HuH-7 (cell line): ENCODE results near the gene SCUBE3.
A peak's percentile ranks its signal among the peaks of the same experiment; 100 is the strongest.

ENCODE experiments used
- DNase-seq: peaks from one replicate; pipeline ENCODE4 v3.0.0; 2011; ENCODE audit warnings: low spot score

Gene SCUBE3

DNA sequence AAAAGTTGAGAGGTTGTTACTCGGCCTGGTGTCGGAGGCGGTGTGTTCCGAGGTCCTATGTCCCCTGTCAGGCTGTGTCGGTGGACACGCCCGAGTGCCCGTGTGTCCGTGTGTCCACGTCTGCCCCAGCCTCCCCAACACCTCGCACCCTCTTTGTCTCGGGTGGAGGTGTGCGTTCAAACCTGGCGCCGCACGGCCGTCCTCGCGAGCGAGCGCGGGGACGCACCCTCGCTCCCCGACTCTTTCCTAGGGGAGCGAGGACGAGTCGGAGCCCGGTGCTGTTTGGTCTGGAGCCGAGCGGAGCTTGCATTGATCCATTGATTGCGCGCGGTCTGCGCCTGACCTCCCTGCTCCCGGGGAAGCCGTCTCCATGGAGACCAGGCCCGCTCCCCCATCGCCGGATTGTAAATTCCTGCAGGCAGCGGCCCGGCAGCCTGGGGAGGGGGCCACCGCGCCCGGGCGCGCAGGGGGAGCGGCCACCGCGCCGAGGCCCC is 411 bp upstream of the SCUBE3 start:
- DNase-seq = peak; percentile 44

DNA sequence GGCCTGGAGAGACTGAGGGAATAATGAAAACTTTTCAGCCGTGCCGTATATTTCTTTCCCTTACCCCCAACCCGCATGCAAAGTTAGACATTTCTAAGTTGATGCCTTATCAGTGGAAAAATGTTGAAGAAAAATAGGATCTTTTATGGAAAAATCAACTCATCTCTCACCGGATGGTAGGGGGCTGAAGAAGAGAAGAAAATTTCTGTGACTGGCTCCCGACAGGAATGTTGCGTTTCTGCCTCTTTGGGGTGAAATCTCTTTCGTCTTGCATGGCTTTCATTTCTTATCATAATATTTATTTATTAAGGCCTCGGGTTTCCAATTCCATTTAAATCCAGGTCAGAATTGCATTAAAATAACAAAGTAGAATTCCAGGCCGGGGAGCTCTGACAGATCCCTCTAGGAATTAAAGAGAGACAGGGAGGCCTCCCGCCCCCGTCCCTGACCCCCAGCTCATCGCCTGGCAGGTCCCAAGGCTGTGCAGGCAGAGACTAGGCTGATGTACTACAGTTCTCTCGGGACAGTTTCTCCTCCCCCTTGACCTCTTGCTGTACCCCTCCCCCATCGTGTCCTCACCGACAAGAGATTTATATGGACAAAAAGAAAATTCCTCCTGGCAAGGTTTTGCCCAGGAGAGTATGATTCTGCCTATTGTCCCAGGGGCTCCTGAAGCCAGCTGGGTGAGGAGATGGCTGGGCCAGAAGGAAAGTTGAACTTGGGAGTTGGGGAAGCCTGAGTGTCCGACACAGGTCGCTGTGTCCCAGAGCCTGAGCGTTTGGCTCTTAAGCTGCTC is 1.3 kb downstream of the SCUBE3 start:
- DNase-seq = no peak

DNA sequence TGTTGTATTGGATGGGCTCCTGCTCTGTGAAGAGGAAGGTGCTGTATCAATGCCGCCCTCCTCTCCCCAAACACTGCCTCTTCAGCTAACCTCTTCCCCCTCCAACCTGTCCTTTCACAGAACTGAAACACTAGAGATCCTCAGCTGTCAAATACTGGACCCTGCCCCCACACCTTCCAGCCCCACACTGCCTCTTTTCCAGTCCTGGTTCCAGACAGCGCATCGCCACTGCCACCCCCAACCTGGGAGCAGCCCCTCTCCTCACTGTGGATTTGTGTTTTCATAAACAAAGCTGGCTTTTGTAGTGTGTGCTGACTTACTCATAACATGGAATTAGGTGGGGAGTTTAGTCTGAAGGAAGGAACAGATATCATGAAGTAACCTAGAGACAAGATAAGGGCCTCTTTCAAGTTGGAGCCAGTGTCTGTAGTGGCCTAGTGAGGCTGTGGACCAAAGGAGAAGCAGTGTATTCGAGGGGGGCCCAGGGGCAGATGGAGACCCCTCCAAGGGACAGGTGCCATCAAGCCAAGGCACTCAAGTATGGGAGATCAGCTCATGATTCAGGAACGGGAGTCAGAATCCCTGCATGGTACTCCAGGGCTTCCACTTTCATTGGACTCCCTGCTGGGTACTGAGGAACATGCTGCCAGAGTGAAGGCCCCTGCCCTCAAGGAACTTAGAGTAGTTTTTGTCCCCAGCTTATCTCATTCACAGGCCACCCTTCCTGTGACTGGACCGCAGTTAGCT is 2.1 kb downstream of the SCUBE3 start:
- no peak for DNase-seq

DNA sequence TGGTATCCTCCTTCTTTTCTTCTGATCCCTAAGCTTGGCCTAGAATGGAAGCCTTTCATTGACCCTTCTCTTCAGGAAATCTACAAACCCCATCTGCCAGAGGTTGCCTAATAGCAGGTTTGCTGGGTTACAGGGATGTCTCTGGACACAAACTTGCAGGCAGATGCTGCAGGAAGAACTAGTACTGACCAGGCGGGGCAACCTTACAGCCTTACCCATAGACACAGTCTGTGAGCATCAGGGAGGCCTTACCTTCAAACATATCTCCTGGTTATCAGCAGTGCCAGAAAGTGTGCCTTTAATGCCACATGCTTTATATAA is 2.6 kb downstream of the SCUBE3 start:
- no peak for DNase-seq

DNA sequence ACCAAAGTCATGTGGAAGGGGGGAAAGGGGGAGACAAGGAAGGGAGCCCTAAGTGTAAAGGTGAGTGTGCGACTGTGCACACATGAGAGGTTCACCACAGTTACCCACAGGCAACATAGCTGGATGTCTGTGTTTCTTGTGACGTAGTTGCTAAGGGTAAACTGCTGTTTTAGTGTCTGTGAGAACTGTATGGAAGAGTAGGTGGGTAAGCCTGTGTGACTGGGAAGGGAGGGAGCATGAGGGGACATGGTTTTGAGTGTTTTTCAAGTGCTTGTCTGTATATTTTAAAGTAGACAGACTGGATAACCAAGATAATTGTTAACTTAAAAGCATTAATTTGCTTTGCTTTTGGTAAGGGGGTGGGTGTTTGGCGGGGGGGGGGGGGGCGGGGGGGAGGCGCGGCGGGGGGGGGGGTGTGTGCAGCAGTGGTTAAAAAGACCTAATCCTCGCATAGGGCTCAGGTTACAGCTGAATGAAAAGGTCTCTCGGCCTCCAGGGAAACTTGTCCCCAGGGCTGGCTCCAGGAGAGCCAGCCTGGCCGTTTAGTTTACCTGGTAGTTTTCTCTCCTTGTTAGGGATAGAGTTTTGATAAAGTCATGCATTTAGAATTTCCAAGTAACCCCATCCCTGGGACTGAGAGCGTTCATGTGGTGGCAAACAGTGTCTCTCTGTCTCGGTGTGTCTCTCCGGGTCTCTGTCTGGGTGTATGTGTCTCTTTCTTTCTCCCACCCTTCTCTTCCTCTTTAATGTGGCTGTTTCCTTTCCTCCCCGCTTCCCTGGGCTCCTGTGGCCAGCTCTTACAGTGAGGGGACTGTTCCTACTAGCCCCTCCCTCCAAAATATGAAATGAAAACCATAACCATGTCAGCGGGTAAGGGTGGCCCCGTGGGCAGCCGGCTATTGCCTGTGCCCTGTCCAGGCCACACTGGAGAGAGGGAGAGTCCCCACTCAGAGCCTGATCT is 3.4 kb downstream of the SCUBE3 start:
- DNase-seq = peak; percentile 37

DNA sequence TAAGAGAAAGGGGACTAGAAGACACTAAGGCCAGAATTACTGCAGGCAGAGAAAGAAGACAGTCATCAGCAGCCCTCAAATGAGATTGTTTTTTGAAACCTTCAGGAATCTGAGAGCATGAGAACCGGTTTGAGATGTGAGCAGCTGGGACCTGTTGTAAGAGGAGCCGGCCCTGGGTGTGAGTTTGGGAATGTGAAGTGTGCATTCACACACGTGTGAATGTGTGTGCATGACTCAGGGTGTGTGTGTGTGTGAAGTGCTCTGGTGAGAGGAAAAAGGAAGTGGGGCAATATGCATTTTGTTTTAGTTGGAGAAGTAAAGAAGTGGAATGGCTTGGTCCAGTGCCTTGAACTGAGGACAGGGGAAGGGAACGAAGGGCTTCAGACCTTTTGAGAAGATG is 4.3 kb downstream of the SCUBE3 start:
- no peak for DNase-seq

DNA sequence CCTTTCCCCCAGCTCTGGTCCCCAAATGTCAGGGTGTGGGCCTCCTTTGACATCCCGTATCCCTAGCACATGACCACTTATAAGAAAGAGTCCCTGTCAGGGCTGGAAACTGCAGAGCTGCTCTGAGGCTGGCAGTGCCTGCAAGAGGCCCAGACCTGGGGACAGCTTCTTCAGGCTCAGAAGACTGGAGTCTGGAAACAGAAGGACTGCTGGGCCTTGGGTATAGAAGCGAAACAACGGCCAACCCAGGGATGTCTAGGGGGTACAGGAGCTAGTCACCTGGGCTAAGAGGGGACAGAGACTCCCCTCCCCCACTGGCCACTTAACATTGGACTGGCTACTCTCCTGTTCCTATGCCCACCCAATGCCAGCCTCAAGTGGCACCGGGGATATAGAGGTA is 4.7 kb downstream of the SCUBE3 start:
- no peak for DNase-seq

DNA sequence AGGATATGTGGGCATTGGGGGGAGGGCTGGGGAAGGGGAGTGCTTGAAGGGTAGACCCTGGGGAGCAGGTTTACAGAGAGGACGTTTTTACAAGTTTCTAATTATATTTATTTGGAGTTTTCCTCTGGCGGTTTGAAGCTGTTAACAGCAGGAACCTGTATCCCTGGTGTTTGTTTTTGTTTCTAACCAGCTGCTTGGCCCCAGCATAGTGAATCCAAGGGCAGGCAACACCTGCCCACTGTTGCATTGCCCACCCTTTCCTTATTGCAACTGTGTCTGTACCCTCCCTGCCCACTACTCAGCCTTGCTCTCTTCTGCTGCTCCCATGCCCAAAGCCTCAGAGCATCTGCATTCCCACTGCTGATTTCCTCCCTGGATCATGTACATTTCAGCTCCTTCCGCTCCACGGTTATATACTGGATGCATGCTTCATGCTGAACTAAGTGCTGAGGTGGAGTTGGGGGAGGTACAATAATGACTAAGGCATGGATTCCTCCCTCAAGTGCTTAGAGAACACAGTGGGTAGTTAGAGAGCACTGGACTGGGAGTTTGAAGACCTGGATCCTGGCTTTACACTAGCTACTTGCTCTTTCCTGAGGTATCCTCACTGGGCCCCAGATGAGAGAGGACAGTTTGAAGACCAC is 6.0 kb downstream of the SCUBE3 start:
- no peak for DNase-seq

DNA sequence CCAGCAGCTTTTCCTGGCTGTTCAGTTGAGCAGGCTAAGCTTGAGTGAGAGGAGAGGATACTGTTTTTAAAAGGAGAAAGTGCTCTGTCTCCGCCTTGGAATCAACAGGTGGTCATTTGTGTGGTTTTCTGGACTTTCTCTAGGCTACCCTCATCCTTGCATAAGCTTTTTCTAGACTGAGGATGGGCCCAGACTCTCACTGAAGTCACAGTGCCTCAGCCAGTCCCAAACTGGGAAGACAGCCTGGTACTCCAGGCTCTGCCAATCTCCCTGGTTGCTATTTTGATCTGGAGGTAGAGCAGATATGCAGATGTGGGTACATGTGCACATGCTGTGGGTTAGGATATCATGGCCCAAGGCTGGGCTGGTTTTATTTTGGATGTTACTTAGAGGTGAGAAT is 7.0 kb downstream of the SCUBE3 start:
- no peak for DNase-seq

DNA sequence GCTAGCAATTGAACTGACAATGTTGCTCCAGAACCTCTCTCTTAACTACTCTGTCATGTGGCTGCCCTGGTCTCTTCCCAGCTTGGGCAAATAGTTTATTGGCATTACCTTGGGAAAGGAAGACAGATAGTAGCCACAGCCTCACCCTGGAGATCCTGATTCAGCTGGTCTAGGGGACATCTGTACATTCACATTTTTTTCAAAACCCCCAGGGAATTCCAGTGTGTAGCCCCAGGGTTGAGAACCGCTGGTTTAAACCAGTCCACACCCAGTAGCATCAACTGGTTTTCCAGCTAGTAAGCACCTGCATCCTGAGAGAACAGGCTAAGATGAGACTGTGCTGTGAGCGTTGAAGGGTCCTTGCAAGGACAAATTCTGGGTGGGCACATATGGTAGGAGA is 9.6 kb downstream of the SCUBE3 start:
- no peak for DNase-seq

DNA sequence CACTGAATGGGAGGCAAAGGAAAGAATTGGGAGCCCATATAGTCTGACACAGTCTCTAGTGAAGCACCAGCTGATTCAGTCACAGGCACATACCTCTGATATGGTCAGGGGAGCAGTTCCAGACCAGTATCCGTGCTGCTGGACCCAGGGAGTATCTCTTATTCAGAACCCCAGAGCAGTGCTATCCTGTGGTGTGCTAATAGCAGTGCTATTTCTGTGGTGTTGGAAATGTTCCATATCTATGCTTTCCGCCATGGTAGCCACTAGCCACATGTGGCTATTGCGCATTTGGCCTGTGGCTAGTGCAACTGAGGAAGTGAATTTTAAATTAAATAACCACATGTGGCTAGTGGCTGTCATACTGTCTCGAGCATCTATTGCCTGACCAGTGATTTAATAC is 11.0 kb downstream of the SCUBE3 start:
- no peak for DNase-seq

DNA sequence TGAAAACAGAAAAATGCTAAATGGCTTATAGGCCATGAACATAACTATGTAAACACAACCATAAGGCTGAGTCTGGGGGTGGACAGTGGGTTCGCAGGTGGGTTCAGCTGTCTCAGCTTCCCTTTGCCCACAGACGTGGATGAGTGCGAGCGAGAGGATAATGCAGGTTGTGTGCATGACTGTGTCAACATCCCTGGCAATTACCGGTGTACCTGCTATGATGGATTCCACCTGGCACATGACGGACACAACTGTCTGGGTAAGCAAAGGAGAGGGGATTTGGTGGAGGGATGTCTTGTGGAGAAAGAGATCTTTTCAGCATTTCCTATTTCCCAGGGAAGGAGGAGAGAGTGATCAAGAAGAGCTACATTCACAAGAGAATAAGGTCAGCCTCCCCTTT is 14.7 kb downstream of the SCUBE3 start:
- DNase-seq = no peak

DNA sequence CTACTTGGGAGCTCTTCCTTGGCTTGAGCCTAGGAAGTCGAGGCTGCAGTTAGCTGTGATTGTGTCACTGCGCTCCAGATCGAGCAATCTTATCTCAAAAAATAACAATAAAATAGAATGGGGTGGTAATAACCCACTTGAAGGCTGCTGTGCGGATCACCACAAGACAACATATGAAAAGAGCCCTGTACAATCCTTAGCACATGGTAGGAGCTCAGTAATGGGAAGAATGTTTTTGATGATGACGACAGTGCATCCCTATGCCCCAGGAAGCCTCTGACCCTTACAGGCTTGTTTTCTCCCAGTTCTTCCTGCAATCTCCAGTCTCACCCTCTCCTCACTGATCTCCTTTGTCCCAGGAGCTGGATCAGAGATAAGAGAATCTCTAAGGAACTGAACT is 15.5 kb downstream of the SCUBE3 start:
- DNase-seq = no peak

DNA sequence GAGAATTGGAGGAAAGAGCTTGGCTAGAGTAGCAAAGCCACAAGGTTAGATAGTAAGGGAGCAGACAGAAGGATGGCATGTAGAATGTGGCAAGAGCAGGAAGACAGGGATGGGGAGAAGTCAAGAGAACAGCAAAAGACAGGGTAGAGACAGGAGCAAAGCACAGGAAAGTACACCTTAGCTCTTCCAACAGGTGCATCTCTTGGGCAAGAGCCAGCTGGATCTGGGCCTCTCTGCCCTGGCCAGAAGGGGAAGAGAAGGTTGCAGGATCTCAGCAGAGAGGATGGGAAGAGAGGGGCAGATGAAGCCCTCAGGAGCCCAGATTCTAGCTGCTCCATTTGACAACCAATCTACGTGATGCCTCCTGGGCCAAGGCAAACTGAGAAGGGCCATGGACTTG is 16.7 kb downstream of the SCUBE3 start:
- DNase-seq = no peak

DNA sequence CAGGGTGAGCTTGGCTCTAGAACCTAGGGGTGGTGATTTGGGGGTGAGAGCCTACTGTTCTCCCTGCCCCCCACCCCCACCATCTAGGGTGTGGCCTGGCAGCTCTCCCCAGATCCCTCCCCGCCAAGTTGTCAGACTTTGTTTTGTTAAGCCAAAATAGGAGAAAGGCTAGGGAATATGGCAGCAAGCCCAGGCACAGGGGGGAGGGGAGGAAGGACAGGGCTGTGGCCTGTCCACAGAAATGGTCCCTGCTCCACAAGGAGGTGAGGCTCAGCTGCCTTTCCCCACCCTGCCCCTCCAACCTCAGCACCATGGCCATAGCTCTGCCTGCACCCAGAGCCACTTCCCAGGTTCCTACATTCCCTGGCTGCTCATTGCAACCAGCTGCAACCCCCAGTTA is 17.2 kb downstream of the SCUBE3 start:
- no peak for DNase-seq

DNA sequence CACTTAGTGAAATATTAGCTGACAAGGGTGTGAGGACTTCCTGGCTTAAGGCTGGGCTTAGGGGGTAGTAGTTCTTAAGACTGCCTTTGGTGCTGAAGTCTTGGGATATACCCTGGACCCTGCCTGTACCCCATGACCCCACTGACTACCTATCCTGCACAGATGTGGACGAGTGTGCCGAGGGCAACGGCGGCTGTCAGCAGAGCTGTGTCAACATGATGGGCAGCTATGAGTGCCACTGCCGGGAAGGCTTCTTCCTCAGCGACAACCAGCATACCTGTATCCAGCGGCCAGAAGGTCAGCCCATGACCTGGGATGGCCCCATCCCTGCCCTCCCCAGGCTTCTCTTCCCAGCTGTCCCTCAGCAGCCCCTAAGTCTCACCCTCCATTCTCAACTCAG is 17.8 kb downstream of the SCUBE3 start:
- no peak for DNase-seq

DNA sequence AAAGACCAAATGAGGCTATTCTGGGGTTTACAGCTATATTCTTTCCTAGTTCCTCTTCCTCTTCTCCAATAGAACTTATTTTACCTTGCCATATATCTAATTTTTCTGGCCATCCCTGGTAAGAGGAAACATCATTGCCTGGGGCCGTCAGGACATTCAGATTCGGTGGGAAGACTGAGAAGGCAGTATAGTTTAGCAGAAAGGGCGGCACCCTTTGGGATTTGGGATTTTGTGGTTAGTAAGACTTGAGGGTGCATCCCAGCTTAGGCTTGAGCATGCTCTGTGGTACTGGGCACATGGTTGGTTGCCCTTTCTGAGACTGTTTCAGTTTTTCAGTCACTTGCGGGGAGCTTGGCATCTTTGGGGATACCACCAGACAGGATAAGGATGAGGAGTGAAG is 21.1 kb downstream of the SCUBE3 start:
- no peak for DNase-seq

DNA sequence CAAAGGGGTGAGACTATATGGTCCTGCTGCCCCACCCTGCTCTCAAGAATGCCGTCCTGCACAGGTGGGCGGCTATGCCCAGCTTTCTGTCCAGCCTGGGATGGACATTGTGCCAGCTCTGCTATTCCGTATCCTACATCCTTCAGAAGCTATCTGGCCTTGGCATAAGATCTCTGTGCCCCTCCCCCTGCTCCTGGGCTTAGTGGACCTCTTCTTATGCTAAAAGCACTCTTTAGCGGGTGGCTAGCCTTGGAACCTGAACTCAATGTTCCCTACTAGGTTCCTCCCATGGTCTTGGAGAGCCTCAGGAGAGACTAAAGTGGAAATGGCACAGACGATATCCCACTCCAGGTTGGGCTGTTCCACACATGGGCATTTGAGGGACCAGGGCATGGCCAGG is 22.5 kb downstream of the SCUBE3 start:
- no peak for DNase-seq

DNA sequence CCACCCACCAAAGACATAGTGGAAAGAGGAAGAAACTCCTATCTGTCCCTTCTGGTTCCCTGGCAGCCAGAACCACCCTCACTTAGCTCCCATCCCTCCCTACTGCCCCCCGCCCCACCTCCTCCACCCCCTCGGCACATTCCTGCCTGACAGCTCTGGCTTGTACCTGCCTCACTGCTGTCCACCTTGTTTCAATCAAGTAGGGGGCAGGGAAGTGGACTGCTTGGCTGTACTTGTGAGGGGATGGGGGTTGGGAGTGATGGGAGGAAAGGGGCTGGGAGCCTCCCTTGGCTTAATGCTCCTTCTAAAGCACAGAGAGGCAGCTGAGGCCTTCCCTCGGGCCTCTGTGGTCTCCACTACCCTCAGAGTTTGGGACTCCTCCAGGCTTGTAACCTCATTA is 23.7 kb downstream of the SCUBE3 start:
- no peak for DNase-seq

DNA sequence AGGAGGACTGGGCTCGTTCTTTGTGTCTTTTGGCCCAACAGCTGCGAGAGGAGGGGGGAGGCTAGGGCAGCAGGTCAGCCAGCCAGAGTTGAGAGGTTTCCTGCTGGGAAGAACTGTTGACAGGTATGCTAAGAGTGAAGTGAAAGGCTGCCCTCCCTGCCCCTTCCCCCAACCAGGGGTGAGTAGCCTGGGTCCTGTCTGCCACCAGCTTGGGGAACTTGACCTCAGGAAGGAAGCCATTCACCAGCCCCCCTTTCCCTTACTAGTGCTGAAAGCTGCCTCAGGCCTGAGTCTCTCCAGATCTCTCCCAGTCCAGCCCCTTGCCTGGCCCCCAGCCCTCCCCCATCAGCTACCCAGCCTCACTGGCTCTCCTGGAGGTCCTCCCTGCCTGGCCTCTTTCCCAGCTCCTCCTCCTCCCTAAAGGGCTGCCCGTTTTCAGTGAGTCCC is 25.1 kb downstream of the SCUBE3 start:
- no peak for DNase-seq

DNA sequence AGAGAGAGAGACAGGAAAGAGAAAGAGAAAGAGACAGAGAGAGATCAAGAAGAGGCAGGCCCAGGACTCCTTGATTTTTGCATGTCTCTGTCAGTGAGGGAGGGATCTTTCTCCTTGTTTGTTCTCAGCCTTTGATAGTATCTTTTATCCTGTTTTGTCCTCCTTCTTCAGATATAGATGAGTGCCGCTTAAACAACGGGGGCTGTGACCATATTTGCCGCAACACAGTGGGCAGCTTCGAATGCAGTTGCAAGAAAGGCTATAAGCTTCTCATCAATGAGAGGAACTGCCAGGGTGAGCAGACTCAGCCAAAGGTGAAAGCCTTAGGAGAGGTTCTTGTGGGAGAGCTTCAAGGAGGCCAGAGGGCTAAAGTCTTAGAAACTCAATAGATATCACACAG is 25.8 kb downstream of the SCUBE3 start:
- DNase-seq = no peak
